HL-60/S4 (cell line): ENCODE data around the gene CPPED1.
"Not testable (repeated sequence)": the region's sequence is repeated elsewhere in the genome, so short reads cannot be mapped to it uniquely, and the experiment has no call there.

Source experiments
- in situ Hi-C: fragments of 300-500 bp; cut with MboI; formaldehyde crosslinking; loops from 2 replicates; pipeline ENCODE4 v1.14.3; 2022; ENCODE audit warnings: low sequenced_read_pairs

CPPED1 gene

DNA sequence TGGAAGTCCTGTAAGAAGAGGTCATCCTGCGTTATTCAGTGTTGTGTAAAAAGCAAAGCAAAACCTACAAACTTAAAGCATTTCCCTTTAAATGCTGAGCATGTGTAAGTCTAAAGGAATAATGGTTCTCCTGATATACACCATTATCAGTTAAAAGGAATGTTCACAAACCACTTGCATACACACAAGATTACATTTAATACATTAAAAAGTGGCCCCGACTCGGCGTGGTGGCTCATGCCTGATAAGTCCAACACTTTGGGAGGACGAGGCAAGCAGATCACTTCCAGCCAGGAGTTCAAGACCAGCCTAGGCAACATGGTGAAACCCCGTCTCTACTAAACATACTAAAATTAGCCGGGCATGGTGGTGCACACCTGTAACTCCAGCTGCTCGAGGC lies 30.5 kb downstream of the CPPED1 start:
- in situ Hi-C loops, result no loop called here

GRCh38 chr16:12771341-12771798 lies 32.3 kb downstream of the CPPED1 start:
- in situ Hi-C loops, result no loop called here

GRCh38 chr16:12769525-12769924 lies 34.2 kb downstream of the CPPED1 start:
- in situ Hi-C loops, result no loop called here

- in situ Hi-C loops, result no loop called here
These were observed 35.8 kb downstream of the CPPED1 start for GRCh38 chr16:12767897-12768296.

DNA sequence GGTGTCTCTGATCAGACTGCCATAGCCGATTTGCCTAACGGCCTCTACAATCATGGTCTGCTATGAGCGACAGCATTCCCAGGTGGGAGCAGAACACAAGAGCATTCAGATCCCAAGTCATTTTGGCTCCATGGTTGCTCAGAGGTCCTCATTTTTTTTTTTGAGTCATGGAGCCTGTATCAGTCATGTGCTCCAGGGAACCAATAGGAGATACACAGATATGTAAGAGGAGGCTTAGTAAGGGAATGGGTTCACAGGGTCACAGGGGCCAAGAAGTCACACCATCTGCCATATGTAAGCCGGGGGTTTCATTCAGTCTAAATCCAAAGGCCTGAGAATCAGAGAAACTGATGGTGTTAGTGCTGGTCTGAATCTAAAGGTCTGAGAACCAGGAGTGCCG lies 36.8 kb downstream of the CPPED1 start:
- in situ Hi-C loops, result no loop called here

GRCh38 chr16:12766208-12766607 lies 37.5 kb downstream of the CPPED1 start:
- in situ Hi-C loops, result not testable (repeated sequence)

DNA sequence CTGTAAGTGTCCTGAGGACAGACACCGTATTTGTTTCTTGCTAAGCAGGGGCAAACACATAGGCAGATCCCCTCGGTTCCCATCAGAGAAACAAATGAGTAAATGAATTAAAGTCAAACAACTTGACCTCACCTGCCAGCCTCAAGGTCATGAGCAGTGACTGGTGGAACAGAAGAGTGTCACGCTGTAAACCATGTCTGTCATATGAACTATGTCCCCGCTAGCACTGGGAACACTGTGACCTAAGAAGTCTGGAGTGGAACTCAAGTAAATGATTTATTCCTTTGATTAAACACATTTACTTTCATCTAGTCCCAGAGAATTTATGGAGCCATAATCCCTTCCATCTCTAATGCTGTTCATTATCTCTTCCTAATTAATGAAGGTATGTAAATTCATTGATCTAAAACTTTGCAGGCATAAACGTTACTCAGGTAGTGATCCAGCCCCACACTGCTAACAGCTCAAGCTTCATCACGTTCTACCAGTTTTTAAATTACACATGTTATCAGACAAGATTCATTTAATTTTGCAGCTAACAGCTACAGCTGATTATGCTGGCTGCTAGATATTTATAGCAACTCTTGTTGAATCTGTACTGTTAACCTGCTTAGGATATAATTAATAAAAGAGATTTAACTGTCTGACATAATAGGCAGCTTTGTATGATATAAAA lies 38.7 kb downstream of the CPPED1 start:
- in situ Hi-C loops, result no loop called here

DNA sequence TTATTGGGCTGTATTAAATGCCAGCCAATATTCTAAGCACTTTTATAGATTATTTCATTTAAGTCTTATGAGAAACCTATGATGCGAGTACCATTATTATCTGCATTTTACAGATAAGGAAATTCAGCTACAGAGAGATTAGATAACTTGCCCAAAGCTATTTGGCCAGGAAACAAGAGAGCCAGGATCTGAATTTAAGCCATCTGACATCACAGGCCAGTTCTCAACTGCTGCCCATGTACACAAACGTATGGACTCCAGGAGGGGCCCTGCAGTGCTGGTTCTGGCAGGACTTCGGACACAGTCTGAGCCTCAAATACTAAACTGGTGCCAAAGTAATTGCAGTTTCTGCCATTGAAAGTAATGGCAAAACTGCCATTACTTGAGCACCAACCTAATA lies 40.2 kb downstream of the CPPED1 start:
- in situ Hi-C loops, result no loop called here

GRCh38 chr16:12760819-12761611 lies 42.7 kb downstream of the CPPED1 start:
- in situ Hi-C loops, result no loop called here

DNA sequence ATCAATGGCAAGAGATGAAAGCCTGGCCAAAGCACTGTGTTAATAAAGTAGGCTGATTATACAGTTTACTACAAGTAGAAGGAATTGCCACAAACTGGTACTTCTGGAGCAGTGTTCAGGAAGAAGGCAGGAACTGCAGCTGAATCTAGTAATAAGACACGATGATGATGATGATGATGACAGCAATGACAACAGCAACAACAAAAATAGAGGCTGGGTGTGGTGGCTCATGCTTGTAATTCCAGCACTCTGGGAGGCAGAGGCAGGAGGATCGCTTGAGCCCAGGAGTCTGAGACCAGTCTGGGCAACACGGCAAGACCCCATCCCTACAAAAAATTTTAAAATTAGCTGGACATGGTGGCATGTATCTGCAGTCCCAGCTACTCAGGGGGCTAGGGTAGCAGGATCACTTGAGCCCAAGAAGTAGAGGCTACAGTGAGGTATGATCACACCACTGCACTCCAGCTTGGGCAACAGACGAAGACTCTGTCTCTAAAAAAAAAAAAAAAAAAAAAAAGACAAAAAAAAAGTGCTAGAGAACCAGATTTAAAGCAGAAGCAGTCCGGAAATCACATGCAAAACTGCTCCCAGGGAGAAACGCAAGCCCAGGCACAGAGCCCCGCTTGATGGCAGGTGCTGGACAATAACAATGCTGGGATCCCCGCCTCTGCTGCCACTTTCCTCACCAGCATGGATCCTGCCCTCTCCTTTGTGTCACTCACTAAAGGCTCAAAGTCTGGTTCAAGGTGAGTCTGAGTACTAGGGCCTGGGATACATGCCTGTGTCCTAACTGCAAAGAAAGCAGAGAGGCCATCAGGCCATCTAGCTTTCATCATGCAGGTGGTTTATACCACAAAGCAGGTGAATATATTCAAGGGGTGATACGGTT lies 44.8 kb downstream of the CPPED1 start:
- in situ Hi-C loops, result no loop called here

DNA sequence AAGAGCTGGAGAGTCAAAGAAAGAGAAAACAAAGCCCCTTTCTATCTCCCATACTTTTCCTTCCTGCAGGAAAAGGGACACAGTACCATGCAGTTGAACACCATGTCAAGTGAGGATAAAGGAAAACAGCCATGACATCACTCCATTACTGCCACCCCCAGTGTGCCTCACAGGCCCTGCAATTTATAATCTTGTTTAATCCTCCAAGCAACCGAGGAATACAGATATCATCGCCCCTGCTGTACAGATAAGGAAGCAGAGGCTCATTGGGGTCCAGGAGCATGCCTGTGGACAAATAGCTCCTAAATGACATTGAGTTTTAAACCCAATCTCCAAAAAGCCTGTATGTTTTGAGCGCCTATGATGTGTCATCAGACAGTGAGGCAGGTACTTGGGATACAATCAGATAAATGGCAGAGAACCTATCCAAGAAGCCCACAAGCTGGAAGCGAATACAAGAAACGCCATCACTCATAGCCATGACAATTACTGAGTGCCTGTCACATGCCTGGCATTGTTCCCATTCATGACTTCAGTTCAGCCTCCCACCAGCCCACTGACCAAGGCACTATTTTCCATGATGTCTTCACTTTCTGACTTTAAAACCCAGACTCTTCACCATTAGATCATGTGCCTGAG lies 45.5 kb downstream of the CPPED1 start:
- in situ Hi-C loops, result no loop called here

DNA sequence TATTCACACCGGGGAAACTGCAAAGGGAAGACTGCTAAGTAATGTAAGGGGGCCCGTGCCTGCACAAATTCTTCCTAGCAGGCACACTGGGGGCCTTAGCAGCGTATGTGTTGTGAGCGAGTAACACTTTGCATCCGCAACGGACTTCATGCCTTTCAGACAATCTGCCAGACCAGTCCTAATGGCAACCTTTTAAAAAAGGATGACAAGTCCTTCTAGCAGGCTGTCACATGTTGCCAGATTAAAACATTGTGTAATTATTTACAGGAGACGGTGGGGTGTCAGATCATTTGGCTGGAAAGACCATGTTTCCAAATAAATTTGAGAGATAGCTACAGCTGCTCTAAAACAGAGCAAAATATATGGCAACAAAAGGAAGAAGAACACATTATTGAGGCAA lies 46.1 kb downstream of the CPPED1 start:
- in situ Hi-C loops, result no loop called here

DNA sequence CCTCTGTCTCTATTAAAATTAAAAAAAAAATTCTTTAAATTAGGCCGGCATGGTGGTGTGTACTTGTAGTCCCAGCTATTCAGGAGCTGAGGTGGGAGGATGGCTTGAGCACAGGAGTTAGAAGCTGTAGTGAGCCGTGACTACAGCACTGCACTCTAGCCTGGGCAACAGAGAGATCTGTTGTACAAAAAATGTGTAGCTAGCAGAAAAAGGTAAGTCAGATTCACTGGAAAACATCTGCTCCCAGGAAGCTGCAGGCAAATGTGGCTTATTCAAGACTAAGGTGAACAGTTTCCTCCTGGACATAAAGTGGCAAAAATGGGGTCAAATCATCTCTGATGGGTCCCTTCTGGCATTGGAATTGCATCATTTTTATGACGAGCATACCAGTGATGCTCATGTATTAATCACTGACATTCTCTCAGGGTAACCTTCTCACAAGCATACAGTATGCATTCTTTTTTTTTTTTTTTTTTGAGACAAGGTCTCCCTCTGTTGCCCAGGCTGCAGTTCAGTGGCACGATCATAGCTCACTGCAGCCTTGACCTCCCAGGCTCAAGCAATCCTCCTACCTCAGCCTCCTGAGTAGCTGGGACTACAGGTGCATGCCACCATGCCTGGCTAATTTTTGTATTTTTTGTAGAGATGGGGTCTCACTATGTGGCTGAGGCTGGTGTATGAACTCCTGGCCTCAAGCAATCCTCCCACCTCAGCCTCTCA lies 48.7 kb downstream of the CPPED1 start:
- in situ Hi-C loops, result no loop called here

GRCh38 chr16:12753203-12754023 lies 50.3 kb downstream of the CPPED1 start:
- in situ Hi-C loops, result no loop called here

DNA sequence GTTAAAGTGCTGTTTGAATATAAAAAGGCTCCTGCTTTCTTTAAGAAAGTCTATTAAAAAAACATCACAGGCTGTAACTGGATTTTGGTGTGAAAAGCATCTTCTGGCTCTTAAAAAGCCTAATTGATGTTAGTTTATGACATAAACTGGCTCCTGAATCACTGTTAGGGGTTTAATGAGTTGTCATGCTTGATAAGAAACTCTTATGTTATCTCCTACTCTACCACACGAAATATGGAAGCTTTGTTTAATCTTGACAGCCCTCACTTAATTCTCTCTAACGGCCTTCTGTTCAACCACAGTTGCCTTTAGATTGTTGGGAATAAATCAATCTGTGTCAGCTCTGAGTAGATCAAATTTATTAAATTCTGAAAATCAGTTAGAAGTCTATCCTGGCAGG lies 51.5 kb downstream of the CPPED1 start:
- in situ Hi-C loops, result no loop called here

DNA sequence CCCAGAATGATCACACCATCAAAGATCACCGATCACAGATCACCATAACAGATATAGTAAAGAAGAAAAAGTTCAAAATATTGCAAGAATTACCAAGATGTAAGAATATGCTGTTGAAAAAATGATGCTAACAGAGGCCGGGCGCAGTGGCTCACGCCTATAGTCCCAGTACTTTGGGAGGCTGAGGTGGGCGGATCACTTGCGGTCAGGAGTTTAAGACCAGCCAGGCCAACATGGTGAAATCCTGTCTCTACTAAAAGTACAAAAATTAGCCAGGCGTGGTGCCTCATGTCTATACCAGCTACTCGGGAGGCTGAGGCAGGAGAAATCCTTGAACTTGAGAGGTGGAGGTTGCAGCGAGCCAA lies 53.2 kb downstream of the CPPED1 start:
- in situ Hi-C loops, result no loop called here

DNA sequence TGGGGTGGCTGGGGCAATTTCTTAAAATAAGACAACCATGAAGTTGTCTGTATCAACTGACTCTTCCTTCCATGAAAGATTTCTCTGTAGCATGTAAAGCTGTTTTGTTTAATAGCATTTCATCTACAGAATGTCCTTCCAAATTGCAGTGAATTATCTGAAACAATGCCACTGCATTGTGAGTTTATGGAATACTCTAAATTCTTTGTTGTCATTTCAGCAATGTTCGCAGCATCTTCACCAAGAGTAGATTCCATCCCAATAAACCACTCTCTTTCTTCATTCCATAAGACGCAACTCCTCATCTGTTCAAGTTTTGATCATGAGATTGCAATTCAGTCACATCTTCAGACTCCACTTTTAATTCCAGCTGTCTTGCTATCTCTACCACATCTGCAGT lies 54.6 kb downstream of the CPPED1 start:
- in situ Hi-C loops, result no loop called here

DNA sequence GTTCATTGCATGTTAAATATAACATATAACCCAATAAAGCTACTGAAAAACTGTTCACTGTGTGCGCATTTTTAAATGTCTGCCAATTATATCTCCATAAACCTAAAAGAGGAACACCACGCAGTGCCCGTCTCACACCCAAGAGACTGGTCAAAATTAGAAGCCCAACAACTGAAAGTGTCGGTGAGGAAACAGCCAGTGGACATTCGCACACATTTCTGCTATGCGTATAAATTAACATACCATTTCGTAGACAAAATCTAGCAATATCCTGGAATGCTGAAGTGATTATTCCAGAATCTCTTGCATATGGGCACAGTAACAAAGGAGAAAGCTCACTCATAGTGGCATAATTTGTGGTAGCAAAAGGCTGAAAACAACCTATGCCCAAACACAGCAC lies 55.9 kb downstream of the CPPED1 start:
- in situ Hi-C loops, result no loop called here

DNA sequence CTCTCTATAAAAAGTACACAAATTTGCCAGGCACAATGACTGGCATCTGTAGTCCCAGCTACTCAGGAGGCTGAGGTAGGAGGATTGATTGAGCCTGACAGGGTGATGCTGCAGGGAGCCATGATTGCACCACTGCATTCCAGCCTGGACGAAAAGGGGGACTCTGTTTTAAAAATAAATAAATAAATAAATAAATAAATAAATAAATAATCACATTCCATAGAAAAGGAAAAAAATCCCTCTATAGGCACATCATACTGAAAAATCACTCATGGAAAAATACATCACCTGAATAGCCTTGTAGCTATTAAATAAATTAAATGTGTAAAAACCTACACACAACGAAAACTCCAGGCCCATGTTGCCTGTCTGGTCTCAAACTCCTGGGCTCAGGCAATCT lies 56.4 kb downstream of the CPPED1 start:
- in situ Hi-C loops, result no loop called here

DNA sequence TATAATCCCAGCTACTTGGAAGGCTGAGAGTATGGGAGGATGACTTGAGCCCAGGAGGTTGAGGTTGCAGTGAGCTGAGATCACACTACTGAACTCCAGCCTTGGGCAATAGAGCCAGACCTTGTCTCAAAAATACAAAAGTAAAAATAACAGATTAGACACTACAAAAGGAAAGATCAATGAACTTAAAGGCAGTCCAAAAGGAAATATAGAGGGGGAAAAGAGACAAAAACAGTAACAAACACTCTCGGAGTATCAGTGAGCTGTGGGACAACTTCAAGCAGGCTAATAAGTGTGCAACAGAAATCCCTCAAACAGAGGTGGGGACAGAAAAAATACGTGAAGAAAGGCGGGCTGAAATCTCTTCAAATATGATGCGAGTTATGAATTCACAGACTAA lies 58.8 kb downstream of the CPPED1 start:
- in situ Hi-C loops, result no loop called here
